ENCODE results near the gene CRB2.

GRCh38 chr9:123419091-123419490 is 63.1 kb downstream of the CRB2 start:
- no peak for TF ChIP-seq EZH2 (IDR thresholded peaks at IDR 0.05)
- TF ChIP-seq POLR2AphosphoS5 (IDR thresholded peaks at IDR 0.05; ENCODE audit: borderline replicate concordance, low read depth, low read length) = no peak
- TF ChIP-seq FOXP2 (optimal IDR thresholded peaks at IDR 0.05; ENCODE audit: control extremely low read depth, extremely low read length, insufficient read depth) = no peak
